ENCODE measurements around the gene SETMAR. TPM values are rescaled to one million over a fixed set of nuclear protein-coding genes. Genes with fewer than 3 reads are reported as not detected.

Gene SETMAR
- total RNA-seq = 10 to 100 TPM; 14.6 to 35.4 (median 22.2) TPM

DNA sequence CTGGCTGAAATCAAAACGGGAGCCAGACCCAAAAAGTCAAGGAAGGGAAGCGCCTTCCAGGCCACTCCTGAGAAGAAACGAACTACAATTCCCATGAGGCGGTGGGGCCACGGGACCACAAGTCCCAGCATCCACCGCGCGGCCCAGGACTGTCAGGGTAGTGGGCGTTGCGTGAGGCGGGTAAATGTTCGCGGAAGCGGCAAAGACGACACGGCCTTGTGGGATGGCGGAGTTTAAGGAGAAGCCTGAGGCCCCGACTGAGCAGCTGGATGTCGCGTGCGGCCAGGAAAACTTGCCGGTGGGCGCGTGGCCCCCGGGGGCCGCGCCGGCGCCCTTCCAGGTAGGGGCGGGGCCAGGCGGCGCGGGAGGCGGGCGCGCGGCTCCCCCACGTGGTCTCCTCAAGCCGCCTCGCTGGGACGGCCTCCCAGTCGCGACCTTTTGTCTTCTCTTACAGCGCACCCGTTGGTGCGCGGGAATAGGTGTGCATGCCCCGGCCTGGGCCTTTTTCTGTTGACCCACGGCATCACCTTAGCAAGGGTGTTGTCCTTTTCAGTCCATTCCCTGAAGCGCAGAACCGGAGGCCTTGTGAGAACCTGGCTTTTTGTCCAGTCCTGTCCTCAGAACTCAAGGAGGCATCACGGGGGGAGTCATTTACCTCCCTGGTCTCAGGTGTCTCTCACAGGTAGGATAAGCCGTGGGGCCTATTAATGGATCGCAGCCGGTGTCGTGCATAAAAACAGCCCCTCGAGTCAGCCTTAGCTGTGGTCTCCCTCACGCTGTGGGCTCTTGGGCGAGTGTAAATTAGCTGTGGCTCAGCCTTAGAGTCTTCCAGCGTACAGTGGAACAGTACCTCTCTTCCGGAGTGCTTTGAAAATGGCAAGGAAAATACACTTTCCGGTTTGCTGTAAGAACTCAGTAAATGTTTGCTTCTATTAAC is at the start of gene SETMAR:
TSS of gene SETMAR (plus strand) at position 183 of the 937 bp plus-strand sequence. CDS start at position 185, 2 bp downstream.
- 1% methylated on average over 28 to 54 of the region's 62 CpGs for WGBS, 2 donors
- Histone ChIP-seq H3K27me3 (no peaks in the 10 kb centered on the region), H3K36me3 (no peaks in the 10 kb centered on the region), H3K27ac (peak within 1 kb of the TSS; percentile 81 to 99 (median 94)), H3K4me1 (peaks cover 0 to 43% (median 21%) of the 10 kb centered on the region in 4 donors), H3K4me3 (peak within 1 kb of the TSS; percentile 63 to 83 (median 76)), H3K9me3 (no peaks in the 10 kb centered on the region)
- peak; percentile 53 to 67 for TF ChIP-seq POLR2A (IDR thresholded peaks at IDR 0.05)
- TF ChIP-seq, protein P1, sequence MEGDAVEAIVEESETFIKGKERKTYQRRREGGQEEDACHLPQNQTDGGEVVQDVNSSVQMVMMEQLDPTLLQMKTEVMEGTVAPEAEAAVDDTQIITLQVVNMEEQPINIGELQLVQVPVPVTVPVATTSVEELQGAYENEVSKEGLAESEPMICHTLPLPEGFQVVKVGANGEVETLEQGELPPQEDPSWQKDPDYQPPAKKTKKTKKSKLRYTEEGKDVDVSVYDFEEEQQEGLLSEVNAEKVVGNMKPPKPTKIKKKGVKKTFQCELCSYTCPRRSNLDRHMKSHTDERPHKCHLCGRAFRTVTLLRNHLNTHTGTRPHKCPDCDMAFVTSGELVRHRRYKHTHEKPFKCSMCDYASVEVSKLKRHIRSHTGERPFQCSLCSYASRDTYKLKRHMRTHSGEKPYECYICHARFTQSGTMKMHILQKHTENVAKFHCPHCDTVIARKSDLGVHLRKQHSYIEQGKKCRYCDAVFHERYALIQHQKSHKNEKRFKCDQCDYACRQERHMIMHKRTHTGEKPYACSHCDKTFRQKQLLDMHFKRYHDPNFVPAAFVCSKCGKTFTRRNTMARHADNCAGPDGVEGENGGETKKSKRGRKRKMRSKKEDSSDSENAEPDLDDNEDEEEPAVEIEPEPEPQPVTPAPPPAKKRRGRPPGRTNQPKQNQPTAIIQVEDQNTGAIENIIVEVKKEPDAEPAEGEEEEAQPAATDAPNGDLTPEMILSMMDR (IDR thresholded peaks at IDR 0.05) = peak in 1 of 5 experiments; percentile 35
- TF ChIP-seq EP300 (IDR thresholded peaks at IDR 0.05) = peak in 1 of 2 donors; percentile 81
- DNase-seq (ENCODE audit: low spot score in 2 of 2) = peak; percentile 90 to 94

DNA sequence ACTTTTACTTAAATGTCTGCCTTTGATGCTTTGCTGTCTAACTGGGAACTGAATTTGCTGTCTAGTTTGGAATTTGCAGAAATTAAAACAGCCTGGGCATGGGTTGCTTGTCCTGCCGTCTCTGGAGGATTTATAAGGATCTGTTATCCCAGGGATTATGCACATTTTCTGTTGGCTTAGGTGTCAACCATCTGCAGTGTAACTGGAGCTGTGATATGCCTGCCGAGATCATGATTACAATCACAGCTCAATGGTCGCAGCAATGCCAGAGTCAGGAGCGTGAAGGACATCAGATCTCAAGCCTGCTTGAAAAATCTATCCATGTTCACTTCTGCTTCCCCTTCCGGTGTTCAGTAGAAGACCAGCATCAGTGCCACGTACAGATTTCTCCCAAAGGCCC is 41.8 kb upstream of the SETMAR start:
- TF ChIP-seq EP300 (IDR thresholded peaks at IDR 0.05) (no peak), POLR2A (IDR thresholded peaks at IDR 0.05) (no peak)
- TF ChIP-seq, protein P1 (IDR thresholded peaks at IDR 0.05) = no peak
- H3K4me3 ChIP-seq = no peak overlapping the region
- H3K9me3 ChIP-seq = peaks cover 0 to 10% (median 0%) of the 10 kb centered on the region in 4 donors
- no peaks in the 10 kb centered on the region for H3K27me3 ChIP-seq
- no peaks in the 10 kb centered on the region for H3K36me3 ChIP-seq
- WGBS, 2 donors = 63 to 77% methylated on average over 6 of the region's 6 CpGs
- H3K27ac ChIP-seq = no peak overlapping the region
- DNase-seq (ENCODE audit: low spot score in 2 of 2) = no peak
- H3K4me1 ChIP-seq = no peaks in the 10 kb centered on the region

DNA sequence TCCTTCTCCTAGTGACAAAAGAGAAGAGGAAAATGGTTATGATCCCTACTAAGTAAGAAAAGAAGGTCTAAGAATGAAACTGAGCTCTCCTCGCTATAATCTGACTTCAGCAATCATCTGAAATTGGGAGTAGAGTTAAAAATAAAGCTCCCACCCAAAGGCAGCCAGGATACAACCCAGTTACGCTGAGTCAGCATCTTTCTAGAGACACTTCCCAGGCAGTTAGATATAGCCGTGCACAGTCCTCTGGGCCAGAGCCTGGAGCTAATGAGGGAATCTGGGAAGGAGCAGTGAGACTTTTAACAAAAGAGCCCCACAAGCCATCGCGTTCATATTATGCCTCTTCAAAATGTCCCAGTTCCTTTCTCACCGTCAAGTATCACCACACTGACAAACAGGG is 39.1 kb upstream of the SETMAR start:
- Histone ChIP-seq H3K9me3 (peaks cover 0 to 10% (median 0%) of the 10 kb centered on the region in 4 donors), H3K36me3 (no peaks in the 10 kb centered on the region), H3K27me3 (no peaks in the 10 kb centered on the region), H3K27ac (no peak overlapping the region), H3K4me3 (no peak overlapping the region), H3K4me1 (no peaks in the 10 kb centered on the region)
- TF ChIP-seq EP300 (IDR thresholded peaks at IDR 0.05) (no peak), POLR2A (IDR thresholded peaks at IDR 0.05) (no peak)
- TF ChIP-seq, protein P1 (IDR thresholded peaks at IDR 0.05) = no peak
- DNase-seq (ENCODE audit: low spot score in 2 of 2) = no peak
- 64 to 68% methylated on average over 6 of the region's 6 CpGs for whole genome bisulfite sequencing, 2 donors

DNA sequence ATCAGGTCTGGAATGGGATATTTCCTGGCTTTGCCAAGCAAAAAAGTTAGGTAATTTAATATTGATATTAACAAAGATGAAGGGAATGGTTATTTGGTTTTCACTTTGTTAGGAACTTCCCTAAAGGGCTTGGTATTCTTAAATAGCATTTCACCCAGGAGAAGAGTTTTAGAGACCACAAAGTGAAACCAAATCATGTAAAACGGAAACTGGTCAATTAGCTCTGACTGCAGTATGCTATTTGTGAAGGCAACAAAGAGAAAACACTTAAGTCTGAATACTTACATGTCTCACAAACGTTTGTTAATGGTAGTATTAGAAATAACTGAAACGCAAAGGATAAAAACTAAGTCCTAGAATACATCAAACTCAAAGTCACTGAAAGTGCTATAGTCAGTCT is 32.4 kb upstream of the SETMAR start:
- H3K36me3 ChIP-seq = no peaks in the 10 kb centered on the region
- H3K9me3 ChIP-seq = no peaks in the 10 kb centered on the region
- H3K27me3 ChIP-seq = no peaks in the 10 kb centered on the region
- DNase-seq (ENCODE audit: low spot score in 2 of 2) = no peak
- 13 to 47% methylated on average over 3 of the region's 3 CpGs for WGBS, 2 donors
- no peak overlapping the region for H3K4me3 ChIP-seq
- no peak overlapping the region for H3K27ac ChIP-seq
- TF ChIP-seq, protein P1 (IDR thresholded peaks at IDR 0.05) = no peak
- TF ChIP-seq EP300 (IDR thresholded peaks at IDR 0.05) = no peak
- no peak for TF ChIP-seq POLR2A (IDR thresholded peaks at IDR 0.05)
- H3K4me1 ChIP-seq = peaks cover 0 to 13% (median 0%) of the 10 kb centered on the region in 4 donors

DNA sequence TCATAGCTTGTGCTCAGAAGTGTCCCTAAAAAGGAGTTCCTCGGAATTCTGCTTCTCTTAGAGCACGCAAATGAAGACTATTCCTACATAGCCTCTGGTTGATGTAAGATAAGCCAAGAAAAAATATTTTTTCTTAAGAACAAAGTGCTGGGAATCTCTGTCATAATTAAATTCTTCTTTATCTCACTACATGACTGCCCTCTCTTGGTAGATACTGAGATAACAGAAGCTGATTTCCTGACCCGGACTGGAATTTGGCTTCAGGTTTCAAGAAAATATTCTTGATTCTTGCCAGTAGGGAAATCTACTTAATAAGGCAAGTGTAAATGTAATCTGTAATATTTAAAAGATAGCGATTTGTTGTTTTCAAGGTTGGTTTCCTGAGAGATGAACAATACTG is 31.3 kb upstream of the SETMAR start:
- H3K27ac ChIP-seq = no peak overlapping the region
- WGBS, 2 donors = 4 to 10% methylated on average over 4 of the region's 4 CpGs
- H3K27me3 ChIP-seq = no peaks in the 10 kb centered on the region
- H3K9me3 ChIP-seq = no peaks in the 10 kb centered on the region
- no peak overlapping the region for H3K4me3 ChIP-seq
- DNase-seq (ENCODE audit: low spot score in 2 of 2) = peak in 1 of 2 donors; percentile 28
- no peaks in the 10 kb centered on the region for H3K36me3 ChIP-seq
- TF ChIP-seq, protein P1 (IDR thresholded peaks at IDR 0.05) = peak; percentile 44 to 56 (median 47)
- TF ChIP-seq EP300 (IDR thresholded peaks at IDR 0.05) (no peak), POLR2A (IDR thresholded peaks at IDR 0.05) (no peak)
- peaks cover 0 to 13% (median 0%) of the 10 kb centered on the region in 4 donors for H3K4me1 ChIP-seq
